SK-N-SH treated with all-trans-retinoic acid at 6 μM for 48 hours (cell line): ENCODE measurements around the gene GOLGA6L26.
"Not testable (repeated sequence)": the region's sequence is repeated elsewhere in the genome, so short reads cannot be mapped to it uniquely, and the experiment has no call there.

Source experiments
- ATAC-seq: fragments of 200-7000 bp; cut with Tn5 transposase; 3 replicates; pipeline ENCODE4 v1.9.1; 2020; ENCODE audit warnings: mild to moderate bottlenecking, moderate library complexity
- BACH2 ChIP-seq: fragments of 250-450 bp; sonication (Bioruptor Pico); IDR thresholded peaks from 2 replicates; pipeline ENCODE4 v1.9.0; 2021; ENCODE audit warnings: mild to moderate bottlenecking, borderline replicate concordance
- CREB5 ChIP-seq: fragments of 250-450 bp; sonication (Bioruptor Pico); IDR thresholded peaks from 2 replicates; pipeline ENCODE4 v1.5.1; 2020; ENCODE audit warnings: low read depth, mild to moderate bottlenecking, moderate library complexity
- CSDC2 ChIP-seq: fragments of 250-450 bp; sonication (Bioruptor Pico); IDR thresholded peaks from 2 replicates; pipeline ENCODE4 v1.5.0; 2020; ENCODE audit warnings: mild to moderate bottlenecking, moderate library complexity
- CSRNP3 ChIP-seq: fragments of 250-450 bp; sonication (Bioruptor Pico); IDR thresholded peaks from 2 replicates; pipeline ENCODE4 v1.5.1; 2021; ENCODE audit warnings: mild to moderate bottlenecking, moderate library complexity
- ESRRG ChIP-seq: fragments of 250-450 bp; sonication (Bioruptor Pico); IDR thresholded peaks from 2 replicates; pipeline ENCODE4 v1.6.1; 2021; ENCODE audit warnings: mild to moderate bottlenecking
- ISL1 ChIP-seq: fragments of 250-450 bp; sonication (Bioruptor Pico); IDR thresholded peaks from 2 replicates; pipeline ENCODE4 v2.1.2; 2022; ENCODE audit warnings: mild to moderate bottlenecking, moderate library complexity
- OSR1 ChIP-seq: fragments of 250-450 bp; sonication (Bioruptor Pico); IDR thresholded peaks from 2 replicates; pipeline ENCODE4 v1.8.0; 2022; ENCODE audit warnings: moderate library complexity, mild to moderate bottlenecking, inconsistent platforms
- PATZ1 ChIP-seq: fragments of 250-450 bp; sonication (Bioruptor Pico); IDR thresholded peaks from 2 replicates; pipeline ENCODE4 v1.8.0; 2020; ENCODE audit warnings: mild to moderate bottlenecking, moderate library complexity, borderline replicate concordance
- POU6F1 ChIP-seq: fragments of 250-450 bp; sonication (Bioruptor Pico); IDR thresholded peaks from 2 replicates; pipeline ENCODE4 v1.8.0; 2021; ENCODE audit warnings: low read depth, mild to moderate bottlenecking, moderate library complexity, borderline replicate concordance
- RARB ChIP-seq: fragments of 250-450 bp; sonication (Bioruptor Pico); IDR thresholded peaks from 2 replicates; pipeline ENCODE4 v1.8.0; 2021; ENCODE audit warnings: mild to moderate bottlenecking, moderate library complexity
- SNAI2 ChIP-seq: fragments of 250-450 bp; sonication (Bioruptor Pico); IDR thresholded peaks from 2 replicates; pipeline ENCODE4 v1.5.0; 2020; ENCODE audit warnings: mild to moderate bottlenecking, moderate library complexity
- TCF4 ChIP-seq: fragments of 250-450 bp; sonication (Bioruptor Pico); IDR thresholded peaks from 2 replicates; pipeline ENCODE4 v1.8.0; 2021; ENCODE audit warnings: mild to moderate bottlenecking, moderate library complexity, borderline replicate concordance
- ZC3H10 ChIP-seq: fragments of 250-450 bp; sonication (Bioruptor Pico); IDR thresholded peaks from 2 replicates; pipeline ENCODE4 v1.5.1; 2021; ENCODE audit warnings: mild to moderate bottlenecking, moderate library complexity
- ZFP30 ChIP-seq: fragments of 450-650 bp; formaldehyde crosslinking; IDR thresholded peaks from 2 replicates; pipeline ENCODE4 v1.5.0; 2022; ENCODE audit warnings: mild to moderate bottlenecking, moderate library complexity
- ZNF565 ChIP-seq: fragments of 450-650 bp; formaldehyde crosslinking; conservative IDR thresholded peaks from 2 replicates; pipeline ENCODE4 v1.5.0; 2020; ENCODE audit warnings: low read depth, mild to moderate bottlenecking, moderate library complexity
- ZNF70 ChIP-seq: fragments of 450-650 bp; formaldehyde crosslinking; IDR thresholded peaks from 2 replicates; pipeline ENCODE4 v1.5.0; 2020; ENCODE audit warnings: mild to moderate bottlenecking, moderate library complexity
- ZNF8 ChIP-seq: fragments of 450-650 bp; formaldehyde crosslinking; IDR thresholded peaks from 2 replicates; pipeline ENCODE4 v1.5.0; 2020; ENCODE audit warnings: mild to moderate bottlenecking, moderate library complexity

GOLGA6L26 gene

GRCh38 chr15:23334096-23334495 lies at the start of gene GOLGA6L26:
Gene GOLGA6L26, minus strand, starts transcription at chr15:23334196. Its CDS starts 61 bp downstream, at chr15:23334135.
- ATAC-seq: not testable (repeated sequence)

- ATAC-seq: not testable (repeated sequence)
These were observed 47.2 kb upstream of the GOLGA6L26 start for GRCh38 chr15:23381192-23381591.

GRCh38 chr15:23380700-23381099 lies 46.7 kb upstream of the GOLGA6L26 start:
- not testable (repeated sequence) for ATAC-seq

GRCh38 chr15:23378946-23379345 lies 45.0 kb upstream of the GOLGA6L26 start:
- not testable (repeated sequence) for ATAC-seq

GRCh38 chr15:23374226-23374625 lies 40.2 kb upstream of the GOLGA6L26 start:
- ATAC-seq: not testable (repeated sequence)

- ATAC-seq: not testable (repeated sequence)
These were observed 39.0 kb upstream of the GOLGA6L26 start for GRCh38 chr15:23372891-23373600.

- ATAC-seq: no peak
- TF ChIP-seq PATZ1: no peak
- TF ChIP-seq SNAI2 (CRISPR knock-in tag): no peak
- TF ChIP-seq CSRNP3 (CRISPR knock-in tag): no peak
- no peak for TF ChIP-seq TCF4
- no peak for TF ChIP-seq ZNF70 (CRISPR knock-in tag)
- TF ChIP-seq ISL1 (CRISPR knock-in tag): no peak
- TF ChIP-seq BACH2 (CRISPR knock-in tag): no peak
- TF ChIP-seq CREB5 (CRISPR knock-in tag): no peak
- no peak for TF ChIP-seq CSDC2 (CRISPR knock-in tag)
- TF ChIP-seq ZNF565 (CRISPR knock-in tag): no peak
- no peak for TF ChIP-seq POU6F1
- no peak for TF ChIP-seq ZC3H10 (CRISPR knock-in tag)
- no peak for TF ChIP-seq ZFP30 (CRISPR knock-in tag)
- no peak for TF ChIP-seq RARB (CRISPR knock-in tag)
- TF ChIP-seq OSR1 (CRISPR knock-in tag): no peak
- TF ChIP-seq ESRRG: no peak
- no peak for TF ChIP-seq ZNF8 (CRISPR knock-in tag)
These were observed 38.3 kb upstream of the GOLGA6L26 start for GRCh38 chr15:23372284-23372683.

GRCh38 chr15:23371868-23372267 lies 37.9 kb upstream of the GOLGA6L26 start:
- not testable (repeated sequence) for ATAC-seq

- not testable (repeated sequence) for ATAC-seq
These were observed 37.1 kb upstream of the GOLGA6L26 start for GRCh38 chr15:23371134-23371533.
